H1 (cell line): ENCODE results near the gene GHRL. TPM values are rescaled to one million over a fixed set of nuclear protein-coding genes. Genes with fewer than 3 reads are reported as not detected.

Source experiments
- CTCF ChIA-PET: fragments of 300-600 bp; sonication (Branson Sonifier 250); formaldehyde crosslinking; loops from one replicate; lab custom pipeline; 2021; ENCODE audit not compliant: partially characterized antibody; lab: Charles Lee
- POLR2A ChIA-PET: fragments of 300-600 bp; sonication (Branson Sonifier 250); formaldehyde crosslinking; loops from one replicate; lab custom pipeline; 2021; ENCODE audit warnings: inconsistent platforms; ENCODE audit not compliant: partially characterized antibody; lab: Charles Lee
- DNase-seq, 2 experiments: peaks; one replicate each; pipeline versions ENCODE4 v3.0.0 to v3.0.0-alpha.2; 2010 to 2022; ENCODE audit warnings: low spot score in 2 of 2, low read depth in 1 of 2, mixed read lengths in 1 of 2
- FAIRE-seq: peaks from 2 replicates; lab custom pipeline; 2011; peaks lifted over from hg19 to GRCh38; lab: Jason Lieb, UNC
- H2AFZ ChIP-seq: 2 replicates; pipeline ENCODE4 v1.8.1; 2012; ENCODE audit warnings: low read length, inconsistent platforms
- H2AK5ac ChIP-seq: 2 replicates; pipeline ENCODE4 v1.6.1; 2013; ENCODE audit warnings: low read depth, low read length
- H2BK120ac ChIP-seq: replicated peaks from 2 replicates; pipeline ENCODE3; 2013; ENCODE audit warnings: low read depth, low read length, inconsistent platforms
- H2BK12ac ChIP-seq: 2 replicates; pipeline ENCODE4 v1.6.1; 2013; ENCODE audit warnings: low read depth, low read length
- H2BK15ac ChIP-seq: 2 replicates; pipeline ENCODE4 v1.6.1; 2013; ENCODE audit warnings: low read length
- H2BK20ac ChIP-seq: 2 replicates; pipeline ENCODE4 v1.6.1; 2013; ENCODE audit warnings: low read length
- H2BK5ac ChIP-seq: 2 replicates; pipeline ENCODE4 v1.6.1; 2013; ENCODE audit warnings: low read depth, low read length
- H3K14ac ChIP-seq: 2 replicates; pipeline ENCODE4 v1.6.1; 2013; ENCODE audit warnings: inconsistent platforms; ENCODE audit not compliant: insufficient read length
- H3K18ac ChIP-seq: 2 replicates; pipeline ENCODE4 v1.6.1; 2013; ENCODE audit warnings: low read length; ENCODE audit errors: extremely low read depth
- H3K23ac ChIP-seq: 2 replicates; pipeline ENCODE4 v1.6.1; 2013; ENCODE audit warnings: inconsistent platforms; ENCODE audit not compliant: insufficient read length
- H3K23me2 ChIP-seq: 2 replicates; pipeline ENCODE4 v1.6.1; 2013; ENCODE audit warnings: low read depth, low read length
- H3K27ac ChIP-seq: 2 replicates; pipeline ENCODE4 v1.6.1; 2011; ENCODE audit warnings: low read depth, low read length, inconsistent platforms
- H3K27me3 ChIP-seq, 4 experiments: replicated peaks in 1 of 4; 1 replicate in 1 of 4; 2 replicates in 3 of 4; pipeline versions ENCODE4 v1.6.1 to v1.8.1; 2011 to 2013; ENCODE audit warnings: low read length in 3 of 4, mild to moderate bottlenecking in 3 of 4, inconsistent platforms in 2 of 4, mixed read lengths in 2 of 4, moderate library complexity in 1 of 4; ENCODE audit not compliant: control insufficient read depth in 3 of 4, insufficient read depth in 3 of 4; ENCODE audit errors: extremely low read depth in 1 of 4
- H3K36me3 ChIP-seq, 4 experiments: 2 replicates each; pipeline versions ENCODE4 v1.6.1 to v1.8.1; 2011 to 2013; ENCODE audit warnings: mild to moderate bottlenecking in 4 of 4, low read length in 3 of 4, moderate library complexity in 2 of 4, control low read depth in 1 of 4, inconsistent platforms in 1 of 4; ENCODE audit not compliant: insufficient read depth in 4 of 4, control insufficient read depth in 2 of 4
- H3K4ac ChIP-seq: replicated peaks from 2 replicates; pipeline ENCODE3; 2013; ENCODE audit warnings: low read length, low read depth, mixed read lengths, inconsistent platforms; ENCODE audit not compliant: insufficient read length
- H3K4me1 ChIP-seq, 4 experiments: replicated peaks in 1 of 4; 1 replicate in 1 of 4; 2 replicates in 3 of 4; pipeline versions ENCODE4 v1.6.1 to v1.8.1; 2011 to 2013; ENCODE audit warnings: low read length in 3 of 4, inconsistent platforms in 2 of 4, mixed read lengths in 1 of 4; ENCODE audit not compliant: insufficient read depth in 4 of 4, control insufficient read depth in 3 of 4
- H3K4me2 ChIP-seq, 2 experiments: 2 replicates each; pipeline versions ENCODE4 v1.6.1 to v1.8.1; 2011 to 2013; ENCODE audit warnings: low read depth in 2 of 2, low read length in 2 of 2, control low read depth in 1 of 2, inconsistent platforms in 1 of 2, mild to moderate bottlenecking in 1 of 2; ENCODE audit not compliant: insufficient read depth in 1 of 2
- H3K4me3 ChIP-seq, 4 experiments: fragments of 200-600, 300-600 bp in 1 of 4; sonication (generic), shearing (Covaris generic), sonication (Bioruptor Twin) in 1 of 4; 2 replicates each; pipeline versions ENCODE4 v1.5.1 to v1.8.1; 2011 to 2016; ENCODE audit warnings: low read length in 4 of 4, low read depth in 3 of 4, control low read depth in 2 of 4, inconsistent platforms in 2 of 4, mild to moderate bottlenecking in 2 of 4, mixed read lengths in 1 of 4, moderate library complexity in 1 of 4; ENCODE audit not compliant: insufficient read depth in 2 of 4; ENCODE audit errors: extremely low read depth in 1 of 4
- H3K56ac ChIP-seq: replicated peaks from 2 replicates; pipeline ENCODE3; 2013; ENCODE audit warnings: low read depth, mild to moderate bottlenecking, mixed read lengths, low read length, inconsistent platforms; ENCODE audit not compliant: insufficient read length
- H3K79me1 ChIP-seq: 2 replicates; pipeline ENCODE4 v1.6.1; 2013; ENCODE audit warnings: low read depth, low read length, control low read depth
- H3K79me2 ChIP-seq, 2 experiments: 2 replicates each; pipeline versions ENCODE4 v1.6.1 to v1.8.1; 2012 to 2013; ENCODE audit warnings: low read length in 2 of 2, mild to moderate bottlenecking in 2 of 2, inconsistent platforms in 1 of 2; ENCODE audit not compliant: insufficient read depth in 2 of 2, control insufficient read depth in 1 of 2
- H3K9ac ChIP-seq, 4 experiments: replicated peaks in 1 of 4; 1 replicate in 1 of 4; 2 replicates in 3 of 4; pipeline versions ENCODE4 v1.6.1 to v1.8.1; 2011 to 2013; ENCODE audit warnings: low read depth in 3 of 4, low read length in 3 of 4, control low read depth in 2 of 4, mild to moderate bottlenecking in 2 of 4, moderate library complexity in 2 of 4, inconsistent platforms in 1 of 4; ENCODE audit errors: extremely low read depth in 1 of 4
- H3K9me3 ChIP-seq, 2 experiments: 2 replicates each; pipeline versions ENCODE4 v1.6.1 to v1.8.1; 2012 to 2013; ENCODE audit warnings: mild to moderate bottlenecking in 2 of 2, moderate library complexity in 2 of 2, control low read depth in 1 of 2, inconsistent platforms in 1 of 2, low read depth in 1 of 2, low read length in 1 of 2, mixed read lengths in 1 of 2; ENCODE audit not compliant: insufficient read depth in 2 of 2
- H4K20me1 ChIP-seq, 2 experiments: replicated peaks in 1 of 2; 2 replicates each; pipeline versions ENCODE3 to v1.8.1; 2011 to 2013; ENCODE audit warnings: inconsistent platforms in 2 of 2, low read length in 2 of 2, mild to moderate bottlenecking in 1 of 2; ENCODE audit not compliant: insufficient read depth in 2 of 2, control insufficient read depth in 1 of 2
- H4K5ac ChIP-seq: 2 replicates; pipeline ENCODE4 v1.6.1; 2013; ENCODE audit warnings: low read length, low read depth, mixed read lengths, inconsistent platforms; ENCODE audit not compliant: insufficient read length
- H4K8ac ChIP-seq: 2 replicates; pipeline ENCODE4 v1.8.0; 2013; ENCODE audit warnings: mild to moderate bottlenecking, moderate library complexity, low read length, inconsistent platforms; ENCODE audit not compliant: insufficient read depth; ENCODE audit errors: extremely low read depth
- H4K91ac ChIP-seq: replicated peaks from 2 replicates; pipeline ENCODE3; 2013; ENCODE audit warnings: low read length, mixed read lengths, inconsistent platforms; ENCODE audit not compliant: insufficient read length
- BRCA1 ChIP-seq: IDR thresholded peaks from 2 replicates; pipeline ENCODE4 v1.6.1; 2012; ENCODE audit warnings: low read depth, low read length, improper control_type of control experiment
- EGR1 ChIP-seq: IDR thresholded peaks from 2 replicates; pipeline ENCODE4 v1.6.1; 2011; ENCODE audit warnings: low read depth, low read length, borderline replicate concordance
- WGBS, 2 experiments: shearing (Covaris generic) in 1 of 2; methylation state at CpG; one replicate each; pipeline versions ENCODE4 v1.1.6 to v1.1.7; 2013 to 2015; ENCODE audit warnings: low lambda C conversion rate in 2 of 2, mixed read lengths in 2 of 2, inconsistent platforms in 1 of 2, low coverage in 1 of 2, missing lambda C conversion rate in 1 of 2; ENCODE audit not compliant: insufficient replicate concordance in 2 of 2, insufficient coverage in 1 of 2, insufficient read length in 1 of 2; ENCODE audit errors: extremely low coverage in 1 of 2, missing lambda C conversion rate in 1 of 2; 5-methylcytosine and 5-hydroxymethylcytosine counted together
- polyA plus RNA-seq, 7 experiments: library from polyadenylated mRNA; depleted of rRNA in 3 of 7; stranded (reverse) in 5 of 7; unstranded in 2 of 7; fragments of >200 nt in 5 of 7; fragments of 200-250 nt in 2 of 7; gene quantifications; 1 replicate in 5 of 7; 2 replicates in 1 of 7; 4 replicates in 1 of 7; pipeline versions ENCODE4 v1.2.1 to v1.2.3, GENCODE V29; 2011 to 2013; ENCODE audit warnings: missing spikeins in 2 of 7, mixed read lengths in 2 of 7
- total RNA-seq: library from RNA; stranded (reverse); fragmentation: NEBNext Ultra II Directional; extraction: Animal tissue kit (Norgen Biotek cat#: 25700); gene quantifications from 2 replicates; pipeline ENCODE4 v1.2.1, GENCODE V29; 2021

GHRL gene
- total and polyA plus RNA-seq, 2 of the 8 experiments (the other 6 are each of a cell fraction or from before 2014, with no cell fraction given), result 0.32 to 0.35 TPM

- ChIA-PET POLR2A (interaction anchor here (0.7 to 2.5 kb wide), 6 partner anchors 8 to 473 kb away, joined by 3 to 10 read pairs (median 4); no protein-coding TSS in a partner anchor), CTCF (interaction anchor here (0.7 to 1.8 kb wide), 4 partner anchors 10 to 171 kb away, joined by 3 to 9 read pairs (median 4); no protein-coding TSS in a partner anchor)
- Histone ChIP-seq H3K4me2 (no peak overlapping the region), H2BK5ac (no peak overlapping the region), H3K18ac (no peak overlapping the region), H4K5ac (no peak overlapping the region), H3K27me3 (no peaks in the 10 kb centered on the region), H3K9ac (no peak overlapping the region), H3K9me3 (no peaks in the 10 kb centered on the region), H2BK15ac (no peak overlapping the region), H3K14ac (no peak overlapping the region), H3K23me2 (no peaks in the 10 kb centered on the region), H3K36me3 (peaks cover 11 to 52% (median 41%) of the 10 kb centered on the region in 4 experiments), H4K91ac (no peak overlapping the region), H2BK120ac (no peak overlapping the region), H3K4me1 (no peaks in the 10 kb centered on the region), H3K27ac (no peak overlapping the region), H3K79me1 (no peaks in the 10 kb centered on the region; the same call in 1 of the 2 replicates), H2AK5ac (no peak overlapping the region), H2BK12ac (no peak overlapping the region), H3K56ac (no peak overlapping the region), H2BK20ac (no peak overlapping the region), H2AFZ (no peak overlapping the region), H3K4me3 (no peak overlapping the region), H4K20me1 (peaks cover 3 to 7% of the 10 kb centered on the region in 2 experiments), H4K8ac (no peak overlapping the region), H3K79me2 (no peaks in the 10 kb centered on the region), H3K4ac (no peak overlapping the region), H3K23ac (no peak overlapping the region)
- FAIRE-seq (no peak), DNase-seq (no peak)
- WGBS, 2 experiments, result 90% methylated on average over 9 of the region's 9 CpGs; no CpG with 5 or more reads in 1 of the 2 experiments
- TF ChIP-seq BRCA1 (no peak), EGR1 (no peak)
Observed at GRCh38 chr3:10300087-10300486, 7.3 kb upstream of the GHRL start.
